SKM-1 (cell line): ENCODE measurements around the gene ZNF521.

ENCODE experiments used
- DNase-seq: peaks from one replicate; lab custom pipeline; 2025; ENCODE audit not compliant: unreplicated experiment; lab: John Stamatoyannopoulos, UW

Gene ZNF521

DNA sequence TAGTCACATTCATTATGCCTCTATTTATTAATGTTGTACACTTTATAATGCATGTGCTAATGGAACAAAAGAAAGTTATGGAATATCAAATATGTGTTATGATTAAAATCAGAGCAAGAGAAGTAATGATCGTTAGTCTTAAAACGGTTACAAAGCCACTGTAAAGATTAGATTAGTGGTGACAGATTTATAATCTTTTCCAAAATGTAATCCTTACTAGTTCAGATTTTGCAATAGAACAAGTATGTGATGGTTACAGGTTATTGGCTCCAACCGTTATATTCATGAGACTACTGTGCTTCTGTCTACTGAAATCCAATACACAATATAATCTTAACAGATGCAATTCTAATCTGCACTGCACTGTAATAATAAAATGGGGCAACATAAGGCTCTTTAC is 180.6 kb downstream of the ZNF521 start:
- no peak for DNase-seq

- DNase-seq, result no peak
Observed at GRCh38 chr18:25170402-25170801, 181.6 kb downstream of the ZNF521 start.

- no peak for DNase-seq
Observed at GRCh38 chr18:25169701-25170100, 182.3 kb downstream of the ZNF521 start.

GRCh38 chr18:25167612-25168410 is 184.2 kb downstream of the ZNF521 start:
- no peak for DNase-seq

DNA sequence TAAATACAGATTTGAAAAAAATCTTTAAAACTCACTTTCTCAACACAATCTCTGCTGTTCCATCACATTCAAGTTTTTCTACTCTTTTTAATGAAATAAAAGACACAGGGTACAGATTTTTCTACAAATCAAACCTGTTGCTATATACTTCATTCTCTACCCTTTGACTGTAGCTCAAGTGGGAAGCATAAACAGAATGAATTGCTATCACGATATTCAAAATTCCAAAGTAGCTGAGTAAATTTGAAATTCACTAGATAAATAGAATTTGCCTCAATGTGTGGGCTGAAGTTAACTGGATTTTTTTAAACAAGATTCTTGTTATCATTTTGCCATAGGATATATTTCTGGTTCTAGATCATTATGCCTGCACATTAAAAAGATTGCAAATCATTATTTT is 185.9 kb downstream of the ZNF521 start:
- DNase-seq, result no peak

- DNase-seq, result no peak
Observed at GRCh38 chr18:25164848-25165811, 186.8 kb downstream of the ZNF521 start.

GRCh38 chr18:25164211-25164847 is 187.6 kb downstream of the ZNF521 start:
- DNase-seq, result no peak

GRCh38 chr18:25153426-25153825 is 198.5 kb downstream of the ZNF521 start:
- DNase-seq, result no peak

GRCh38 chr18:25147877-25148488 is 204.0 kb downstream of the ZNF521 start:
- DNase-seq, result no peak

DNA sequence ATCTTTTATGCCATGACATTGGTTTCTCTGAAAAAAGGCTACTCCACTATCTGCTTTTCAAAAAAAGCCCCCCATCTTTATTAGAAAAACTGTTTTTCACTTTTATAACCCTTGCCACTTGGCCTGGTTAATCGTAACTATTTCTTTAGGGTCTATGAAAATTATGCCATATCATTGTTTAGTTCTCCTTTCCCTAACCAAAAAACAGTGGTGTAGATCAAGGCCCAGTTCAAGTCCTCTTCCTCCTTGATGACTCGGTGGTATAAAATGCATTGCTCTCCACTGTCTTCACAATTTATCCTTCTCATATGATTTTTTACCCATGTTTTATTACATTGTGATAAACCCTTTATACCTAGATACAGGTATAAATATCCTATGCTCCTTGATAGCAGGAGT is 205.5 kb downstream of the ZNF521 start:
- no peak for DNase-seq

DNA sequence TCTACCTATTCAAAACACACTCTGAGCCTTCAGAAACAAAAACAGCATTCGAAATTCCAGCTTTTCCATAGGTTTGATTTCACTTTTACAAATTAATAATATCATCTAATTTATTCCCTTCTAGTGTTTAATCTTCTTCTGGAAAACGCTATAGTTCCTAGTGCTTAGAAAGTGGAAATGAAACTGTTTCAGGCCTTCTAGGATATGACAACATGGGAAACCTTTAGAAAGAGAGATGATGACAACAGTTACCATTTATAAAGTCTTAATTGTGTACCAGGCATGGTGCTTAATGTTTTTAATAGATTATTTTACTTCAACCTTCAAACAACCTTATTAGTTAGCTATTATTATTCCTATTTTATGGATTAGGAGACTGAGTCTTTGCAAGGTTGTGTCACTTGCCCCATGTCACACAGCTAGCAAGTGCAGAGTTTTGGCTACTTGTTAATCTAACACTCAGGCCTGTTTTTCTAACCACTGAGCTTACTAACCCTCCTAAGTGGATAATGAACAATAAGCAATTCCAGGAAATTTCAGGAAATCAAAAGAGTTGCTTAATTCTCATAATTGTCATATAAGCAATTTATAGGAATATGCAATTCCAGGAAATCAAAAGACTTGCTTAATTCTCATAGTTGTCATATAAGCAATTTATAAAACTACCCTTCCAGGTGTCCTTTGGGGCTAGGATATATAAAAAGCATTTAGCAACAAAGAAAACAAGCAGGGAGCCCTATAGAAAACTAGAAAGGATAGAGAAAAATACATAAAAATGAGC is 206.0 kb downstream of the ZNF521 start:
- no peak for DNase-seq

DNA sequence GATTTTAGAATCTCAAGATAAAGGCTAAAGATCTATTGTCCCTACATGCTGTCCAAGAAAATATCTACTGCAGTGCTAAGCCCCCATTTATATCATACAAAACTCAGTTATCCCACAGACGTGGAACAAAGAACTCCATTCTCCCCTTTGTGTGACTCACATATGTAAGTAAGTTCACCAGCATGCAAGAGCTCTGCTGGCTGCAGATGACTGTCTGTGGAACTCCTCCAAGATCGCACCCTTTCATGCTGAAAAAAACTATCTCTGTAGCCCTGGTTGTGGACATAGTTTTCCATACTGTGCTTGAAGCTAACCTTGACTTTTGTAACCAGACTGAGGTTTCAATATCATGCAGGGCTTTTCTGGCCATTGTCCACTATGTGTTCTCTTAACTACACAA is 207.1 kb downstream of the ZNF521 start:
- no peak for DNase-seq

- DNase-seq, result no peak
Observed at GRCh38 chr18:25141886-25142285, 210.1 kb downstream of the ZNF521 start.

- no peak for DNase-seq
Observed at GRCh38 chr18:25141399-25141798, 210.6 kb downstream of the ZNF521 start.

DNA sequence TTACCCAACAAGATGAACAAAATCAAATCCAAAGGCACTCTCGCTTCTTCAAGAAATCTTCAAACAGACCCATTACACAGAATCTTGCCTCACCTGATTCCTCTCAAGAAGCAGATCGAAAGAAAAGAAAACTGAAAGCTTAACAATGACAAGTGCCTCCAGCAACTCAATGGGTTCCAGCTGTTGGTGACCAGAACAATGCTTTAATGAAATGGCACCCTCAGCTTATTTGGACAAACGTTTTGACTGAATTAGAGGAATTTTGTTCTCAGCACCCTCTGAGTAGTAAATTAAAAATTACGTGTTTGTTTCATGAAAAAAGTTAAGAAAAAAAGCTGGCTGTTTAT is 211.0 kb downstream of the ZNF521 start:
- DNase-seq, result no peak

DNA sequence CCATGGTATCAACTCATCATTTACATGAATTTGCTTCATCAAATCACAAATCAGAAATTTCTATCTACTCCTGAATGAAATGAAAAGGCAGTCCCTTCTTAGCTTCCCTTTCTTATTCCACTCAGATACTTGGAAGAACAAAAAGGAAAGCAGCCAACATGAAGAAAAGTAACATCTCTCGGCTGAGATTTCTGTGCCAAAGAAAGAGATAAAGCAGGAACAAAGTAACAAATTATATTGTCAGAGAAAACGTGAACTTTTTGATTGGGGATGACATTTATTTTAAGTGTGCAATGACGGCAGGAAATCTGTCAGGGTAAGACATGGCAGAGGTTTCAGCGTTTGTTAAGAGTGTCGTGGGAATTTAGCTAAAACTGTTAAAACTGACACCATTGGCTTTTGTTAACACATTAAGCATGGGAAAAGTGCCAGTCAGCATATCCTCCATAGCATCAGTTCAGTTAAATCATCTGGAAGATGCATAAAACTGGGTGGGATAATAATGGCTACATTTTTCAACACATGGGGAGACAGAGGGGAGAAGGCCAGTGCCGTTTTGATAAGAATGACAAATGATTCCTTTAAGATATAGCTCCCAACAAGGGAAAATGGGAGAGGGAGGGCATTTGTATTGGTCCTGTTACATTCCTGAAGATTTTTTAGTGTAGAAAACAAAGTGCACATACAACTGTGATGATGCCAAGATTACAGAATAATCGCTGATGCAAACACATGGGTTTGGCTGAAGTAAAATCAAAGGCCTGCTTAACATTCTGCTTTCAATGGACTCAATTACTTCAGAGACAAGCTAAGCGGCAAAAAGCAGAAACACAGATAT is 211.6 kb downstream of the ZNF521 start:
- DNase-seq, result no peak

DNA sequence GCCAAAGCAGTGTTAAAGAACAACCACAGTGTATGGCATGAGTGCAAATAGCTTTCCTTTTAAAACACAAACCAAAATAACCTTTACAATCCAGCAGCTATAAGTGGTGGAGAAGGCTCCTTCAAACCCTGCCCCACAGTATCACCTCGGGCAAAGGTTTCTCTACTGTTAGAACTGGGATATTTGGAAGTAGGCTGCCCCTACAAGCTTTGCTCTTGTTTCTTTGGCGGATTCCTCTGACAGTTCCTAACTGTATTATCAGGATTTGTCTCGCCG is 214.8 kb downstream of the ZNF521 start:
- DNase-seq, result no peak

DNA sequence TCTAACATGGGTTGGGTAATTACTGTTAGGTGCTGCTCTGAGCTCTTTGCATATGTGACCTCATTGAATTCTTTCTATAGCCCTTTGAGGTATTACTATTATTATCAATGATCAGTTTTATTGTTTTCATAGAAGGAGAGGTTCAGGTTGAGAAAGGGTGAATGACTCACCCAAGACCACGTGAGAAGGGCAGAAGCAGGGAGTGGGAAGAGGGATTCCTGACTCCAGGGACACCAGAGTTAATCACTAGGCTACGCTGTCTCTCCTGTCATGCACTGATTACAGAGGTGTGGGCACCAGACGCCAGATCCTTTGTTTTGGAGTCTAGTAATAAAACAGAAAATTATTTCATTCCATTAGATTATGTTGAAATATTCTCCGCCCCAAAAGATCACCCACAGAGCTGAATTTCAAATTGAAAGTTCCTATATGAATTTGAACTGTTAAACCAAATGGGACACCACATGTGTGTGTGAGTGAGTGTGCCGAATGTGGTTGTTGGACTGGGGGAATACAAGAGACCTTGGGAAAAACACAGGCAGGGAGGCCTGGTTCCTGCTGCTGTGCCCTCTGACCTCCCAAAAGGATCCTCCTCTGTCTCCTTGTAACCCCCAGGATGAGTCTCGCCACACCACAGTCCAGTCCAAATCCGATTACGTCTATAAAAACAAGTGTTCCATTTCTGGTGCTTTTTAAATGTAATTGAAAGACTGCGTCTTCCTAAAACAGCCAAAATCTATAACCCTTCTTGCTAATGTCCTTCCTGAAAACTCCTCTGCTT is 215.4 kb downstream of the ZNF521 start:
- no peak for DNase-seq

DNA sequence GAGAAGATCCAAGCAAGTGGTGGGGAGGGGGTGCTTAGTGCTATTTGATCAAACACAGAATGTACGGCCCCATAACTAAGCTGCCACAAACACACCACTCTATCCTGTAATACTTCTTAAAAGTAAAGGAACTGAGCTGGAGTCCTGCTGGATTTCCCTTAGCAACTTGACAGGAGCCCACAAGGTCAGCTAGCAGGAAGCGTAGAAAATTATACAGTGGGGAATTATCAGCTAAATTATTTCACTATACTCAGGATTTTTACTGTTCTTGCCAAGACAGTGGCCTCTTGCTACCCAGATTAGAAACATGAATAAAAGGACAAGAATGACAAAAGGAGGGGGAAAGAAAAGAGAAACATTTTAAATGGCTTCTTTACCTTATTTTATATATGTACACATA is 217.1 kb downstream of the ZNF521 start:
- no peak for DNase-seq
